OCI-LY1 (cell line): Measurements from ENCODE around the gene THUMPD2.

ENCODE experiments used
- EZH2 ChIP-seq: fragments of 200-600 bp; sonication (generic), shearing (Covaris generic); IDR thresholded peaks from 2 replicates; pipeline ENCODE4 v1.8.0; 2017; ENCODE audit warnings: borderline replicate concordance, mixed run types, mild to moderate bottlenecking, antibody characterized with exemption, low read length, moderate library complexity, mixed read lengths
- TF ChIP-seq, protein P1 (sequence below): fragments of 200-600 bp; sonication (generic), shearing (Covaris generic); IDR thresholded peaks from 2 replicates; pipeline ENCODE4 v1.5.1; 2017; ENCODE audit warnings: mild to moderate bottlenecking, antibody characterized with exemption, low read length, moderate library complexity, mixed read lengths

DNA sequence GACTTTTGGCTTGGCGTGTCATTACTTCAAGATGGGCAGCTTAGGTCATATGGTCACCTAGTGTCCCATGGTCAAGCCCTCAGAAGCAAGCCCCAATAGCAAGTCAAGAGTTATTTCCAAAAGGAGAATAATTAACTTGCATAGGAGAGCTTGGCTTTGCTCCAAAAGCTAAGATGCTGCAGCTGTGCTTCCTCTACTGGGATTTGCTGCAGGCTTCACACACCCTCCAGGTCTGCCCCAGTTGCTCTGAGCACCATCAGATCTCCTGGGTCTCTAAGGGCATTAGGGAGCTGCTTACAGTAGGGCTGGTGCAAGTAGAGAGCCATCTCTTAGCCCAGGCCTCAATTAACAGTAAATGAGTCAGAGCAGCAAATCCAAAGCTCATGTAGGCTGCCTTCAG is 46.6 kb downstream of the THUMPD2 start:
- TF ChIP-seq, protein P1, sequence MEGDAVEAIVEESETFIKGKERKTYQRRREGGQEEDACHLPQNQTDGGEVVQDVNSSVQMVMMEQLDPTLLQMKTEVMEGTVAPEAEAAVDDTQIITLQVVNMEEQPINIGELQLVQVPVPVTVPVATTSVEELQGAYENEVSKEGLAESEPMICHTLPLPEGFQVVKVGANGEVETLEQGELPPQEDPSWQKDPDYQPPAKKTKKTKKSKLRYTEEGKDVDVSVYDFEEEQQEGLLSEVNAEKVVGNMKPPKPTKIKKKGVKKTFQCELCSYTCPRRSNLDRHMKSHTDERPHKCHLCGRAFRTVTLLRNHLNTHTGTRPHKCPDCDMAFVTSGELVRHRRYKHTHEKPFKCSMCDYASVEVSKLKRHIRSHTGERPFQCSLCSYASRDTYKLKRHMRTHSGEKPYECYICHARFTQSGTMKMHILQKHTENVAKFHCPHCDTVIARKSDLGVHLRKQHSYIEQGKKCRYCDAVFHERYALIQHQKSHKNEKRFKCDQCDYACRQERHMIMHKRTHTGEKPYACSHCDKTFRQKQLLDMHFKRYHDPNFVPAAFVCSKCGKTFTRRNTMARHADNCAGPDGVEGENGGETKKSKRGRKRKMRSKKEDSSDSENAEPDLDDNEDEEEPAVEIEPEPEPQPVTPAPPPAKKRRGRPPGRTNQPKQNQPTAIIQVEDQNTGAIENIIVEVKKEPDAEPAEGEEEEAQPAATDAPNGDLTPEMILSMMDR = no peak
- no peak for TF ChIP-seq EZH2
